Liver (tissue), 9 donors: ENCODE data around the gene PTPRN2. TPM values are rescaled to one million over a fixed set of nuclear protein-coding genes. Genes with fewer than 3 reads are reported as not detected.

Experiments used
- DNase-seq: peaks from one replicate; pipeline ENCODE4 v3.0.0-alpha.2; 2017; ENCODE audit warnings: low spot score
- H3K27ac ChIP-seq, 2 donors: one replicate each; pipeline ENCODE4 v1.7.0; 2013; ENCODE audit warnings: inconsistent platforms in 2 of 2, low read length in 2 of 2, control low read depth in 1 of 2, low read depth in 1 of 2, mild to moderate bottlenecking in 1 of 2
- H3K27me3 ChIP-seq, 4 donors: one replicate each; pipeline versions ENCODE4 v1.6.1 to v1.7.0; 2013; ENCODE audit warnings: low read length in 3 of 4, inconsistent platforms in 1 of 4, mild to moderate bottlenecking in 1 of 4, moderate library complexity in 1 of 4; ENCODE audit not compliant: control insufficient read depth in 4 of 4, insufficient read depth in 4 of 4
- H3K36me3 ChIP-seq, 4 donors: one replicate each; pipeline versions ENCODE4 v1.6.1 to v1.7.0; 2013; ENCODE audit warnings: low read length in 3 of 4, mild to moderate bottlenecking in 3 of 4, low read depth in 1 of 4, moderate library complexity in 1 of 4; ENCODE audit not compliant: control insufficient read depth in 4 of 4, insufficient read depth in 3 of 4
- H3K4me1 ChIP-seq, 4 donors: one replicate each; pipeline versions ENCODE4 v1.6.1 to v1.7.0; 2013; ENCODE audit warnings: low read length in 3 of 4, mild to moderate bottlenecking in 3 of 4, moderate library complexity in 1 of 4; ENCODE audit not compliant: control insufficient read depth in 4 of 4, insufficient read depth in 4 of 4
- H3K4me3 ChIP-seq, 3 donors: one replicate each; pipeline versions ENCODE4 v1.6.1 to v1.7.0; 2013; ENCODE audit warnings: low read length in 3 of 3, control low read depth in 1 of 3, low read depth in 1 of 3, mild to moderate bottlenecking in 1 of 3
- H3K9ac ChIP-seq, 2 donors: one replicate each; pipeline ENCODE4 v1.7.0; 2013; ENCODE audit warnings: low read length in 2 of 2, mild to moderate bottlenecking in 2 of 2, moderate library complexity in 2 of 2, control low read depth in 1 of 2, low read depth in 1 of 2
- H3K9me3 ChIP-seq, 4 donors: one replicate each; pipeline versions ENCODE4 v1.6.1 to v1.7.0; 2013; ENCODE audit warnings: low read length in 3 of 4; ENCODE audit not compliant: control insufficient read depth in 4 of 4
- EGR1 ChIP-seq, 2 donors: IDR thresholded peaks; 2 replicates each; pipeline ENCODE4 v1.6.1; 2016 to 2018; ENCODE audit warnings: antibody characterized with exemption in 2 of 2, low read depth in 2 of 2
- FOXA1 ChIP-seq: IDR thresholded peaks from 2 replicates; pipeline ENCODE4 v1.6.1; 2016; ENCODE audit warnings: antibody characterized with exemption
- GABPA ChIP-seq, 2 donors: IDR thresholded peaks in 1 of 2; conservative IDR thresholded peaks in 1 of 2; 2 replicates each; pipeline ENCODE4 v1.6.1; 2016; ENCODE audit warnings: antibody characterized with exemption in 2 of 2, mild to moderate bottlenecking in 1 of 2, moderate library complexity in 1 of 2
- JUND ChIP-seq, 2 donors: IDR thresholded peaks; 2 replicates each; pipeline ENCODE4 v1.6.1; 2016; ENCODE audit warnings: antibody characterized with exemption in 2 of 2
- MAX ChIP-seq: IDR thresholded peaks from 2 replicates; pipeline ENCODE4 v1.6.1; 2016; ENCODE audit warnings: antibody characterized with exemption
- NR2F2 ChIP-seq: IDR thresholded peaks from 2 replicates; pipeline ENCODE4 v1.6.1; 2016; ENCODE audit warnings: antibody characterized with exemption
- RAD21 ChIP-seq, 2 donors: IDR thresholded peaks; 2 replicates each; pipeline ENCODE4 v1.6.1; 2016; ENCODE audit warnings: antibody characterized with exemption in 2 of 2, mild to moderate bottlenecking in 2 of 2
- RXRA ChIP-seq, 2 donors: IDR thresholded peaks; 2 replicates each; pipeline ENCODE4 v1.6.1; 2017 to 2018; ENCODE audit warnings: antibody characterized with exemption in 2 of 2, mild to moderate bottlenecking in 1 of 2
- WGBS: extraction: QIAGEN DNeasy Blood & Tissue Kit; methylation state at CpG from one replicate; pipeline ENCODE4 v1.1.7; 2013; 5-methylcytosine and 5-hydroxymethylcytosine counted together
- polyA plus RNA-seq, 2 donors: library from polyadenylated mRNA; stranded (reverse) in 1 of 2; unstranded in 1 of 2; fragments of 200-250 nt in 1 of 2; fragments of >200 nt in 1 of 2; fragmentation: Nextera tagmentation in 1 of 2; extraction: Ambion mirVana in 1 of 2; gene quantifications; one replicate each; pipeline versions ENCODE4 v1.2.1 to v1.2.3, GENCODE V29; 2013 to 2015
- total RNA-seq, 2 donors: library from RNA; depleted of rRNA; stranded (reverse); fragments of >200 nt; gene quantifications; one replicate each; pipeline ENCODE4 v1.2.3, GENCODE V29; 2014
- TF ChIP-seq, protein P1 (sequence below): IDR thresholded peaks from 2 replicates; pipeline ENCODE4 v1.6.1; 2016; ENCODE audit warnings: antibody characterized with exemption, mild to moderate bottlenecking
- TF ChIP-seq, protein P2 (sequence below): fragments of 150-350 bp; IDR thresholded peaks from 2 replicates; pipeline ENCODE4 v1.5.1; 2017; ENCODE audit warnings: improper control_type of control experiment, low read depth, low read length; ENCODE audit not compliant: missing input control
- TF ChIP-seq, protein P3 (sequence below): IDR thresholded peaks from 2 replicates; pipeline ENCODE4 v1.6.1; 2016; ENCODE audit warnings: antibody characterized with exemption
- TF ChIP-seq, protein P4 (sequence below): IDR thresholded peaks from 2 replicates; pipeline ENCODE4 v1.6.1; 2016; ENCODE audit warnings: antibody characterized with exemption
- donor health status: healthy.
- donor health status: healthy.
- donor health status: healthy.
- donor health status: healthy.
- donor health status: healthy.

Gene PTPRN2
- total and polyA plus RNA-seq, 4 donors, result 0.75 to 1.9 (median 1.1) TPM

- Histone ChIP-seq H3K9me3 (peaks cover 3 to 16% (median 5%) of the 10 kb centered on the region in 4 donors), H3K9ac (no peak overlapping the region), H3K27me3 (no peaks in the 10 kb centered on the region), H3K4me1 (no peaks in the 10 kb centered on the region), H3K36me3 (no peaks in the 10 kb centered on the region), H3K27ac (no peak overlapping the region), H3K4me3 (no peak overlapping the region)
- TF ChIP-seq NR2F2 (no peak), GABPA (IDR thresholded peaks at IDR 0.05 in 1 of 2, conservative IDR thresholded peaks at IDR 0.05 in 1 of 2) (no peak), EGR1 (IDR thresholded peaks at IDR 0.05; ENCODE audit: low read depth in 2 of 2) (no peak), FOXA1 (no peak), RAD21 (IDR thresholded peaks at IDR 0.05) (no peak)
- TF ChIP-seq, protein P1, sequence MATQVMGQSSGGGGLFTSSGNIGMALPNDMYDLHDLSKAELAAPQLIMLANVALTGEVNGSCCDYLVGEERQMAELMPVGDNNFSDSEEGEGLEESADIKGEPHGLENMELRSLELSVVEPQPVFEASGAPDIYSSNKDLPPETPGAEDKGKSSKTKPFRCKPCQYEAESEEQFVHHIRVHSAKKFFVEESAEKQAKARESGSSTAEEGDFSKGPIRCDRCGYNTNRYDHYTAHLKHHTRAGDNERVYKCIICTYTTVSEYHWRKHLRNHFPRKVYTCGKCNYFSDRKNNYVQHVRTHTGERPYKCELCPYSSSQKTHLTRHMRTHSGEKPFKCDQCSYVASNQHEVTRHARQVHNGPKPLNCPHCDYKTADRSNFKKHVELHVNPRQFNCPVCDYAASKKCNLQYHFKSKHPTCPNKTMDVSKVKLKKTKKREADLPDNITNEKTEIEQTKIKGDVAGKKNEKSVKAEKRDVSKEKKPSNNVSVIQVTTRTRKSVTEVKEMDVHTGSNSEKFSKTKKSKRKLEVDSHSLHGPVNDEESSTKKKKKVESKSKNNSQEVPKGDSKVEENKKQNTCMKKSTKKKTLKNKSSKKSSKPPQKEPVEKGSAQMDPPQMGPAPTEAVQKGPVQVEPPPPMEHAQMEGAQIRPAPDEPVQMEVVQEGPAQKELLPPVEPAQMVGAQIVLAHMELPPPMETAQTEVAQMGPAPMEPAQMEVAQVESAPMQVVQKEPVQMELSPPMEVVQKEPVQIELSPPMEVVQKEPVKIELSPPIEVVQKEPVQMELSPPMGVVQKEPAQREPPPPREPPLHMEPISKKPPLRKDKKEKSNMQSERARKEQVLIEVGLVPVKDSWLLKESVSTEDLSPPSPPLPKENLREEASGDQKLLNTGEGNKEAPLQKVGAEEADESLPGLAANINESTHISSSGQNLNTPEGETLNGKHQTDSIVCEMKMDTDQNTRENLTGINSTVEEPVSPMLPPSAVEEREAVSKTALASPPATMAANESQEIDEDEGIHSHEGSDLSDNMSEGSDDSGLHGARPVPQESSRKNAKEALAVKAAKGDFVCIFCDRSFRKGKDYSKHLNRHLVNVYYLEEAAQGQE, result no peak
- TF ChIP-seq, protein P2, sequence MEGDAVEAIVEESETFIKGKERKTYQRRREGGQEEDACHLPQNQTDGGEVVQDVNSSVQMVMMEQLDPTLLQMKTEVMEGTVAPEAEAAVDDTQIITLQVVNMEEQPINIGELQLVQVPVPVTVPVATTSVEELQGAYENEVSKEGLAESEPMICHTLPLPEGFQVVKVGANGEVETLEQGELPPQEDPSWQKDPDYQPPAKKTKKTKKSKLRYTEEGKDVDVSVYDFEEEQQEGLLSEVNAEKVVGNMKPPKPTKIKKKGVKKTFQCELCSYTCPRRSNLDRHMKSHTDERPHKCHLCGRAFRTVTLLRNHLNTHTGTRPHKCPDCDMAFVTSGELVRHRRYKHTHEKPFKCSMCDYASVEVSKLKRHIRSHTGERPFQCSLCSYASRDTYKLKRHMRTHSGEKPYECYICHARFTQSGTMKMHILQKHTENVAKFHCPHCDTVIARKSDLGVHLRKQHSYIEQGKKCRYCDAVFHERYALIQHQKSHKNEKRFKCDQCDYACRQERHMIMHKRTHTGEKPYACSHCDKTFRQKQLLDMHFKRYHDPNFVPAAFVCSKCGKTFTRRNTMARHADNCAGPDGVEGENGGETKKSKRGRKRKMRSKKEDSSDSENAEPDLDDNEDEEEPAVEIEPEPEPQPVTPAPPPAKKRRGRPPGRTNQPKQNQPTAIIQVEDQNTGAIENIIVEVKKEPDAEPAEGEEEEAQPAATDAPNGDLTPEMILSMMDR, result no peak
- WGBS, result 93% methylated on average over 5 of the region's 5 CpGs
- no peak for DNase-seq
Measured at GRCh38 chr7:157977306-157977705, 610.3 kb downstream of the PTPRN2 start.

DNA sequence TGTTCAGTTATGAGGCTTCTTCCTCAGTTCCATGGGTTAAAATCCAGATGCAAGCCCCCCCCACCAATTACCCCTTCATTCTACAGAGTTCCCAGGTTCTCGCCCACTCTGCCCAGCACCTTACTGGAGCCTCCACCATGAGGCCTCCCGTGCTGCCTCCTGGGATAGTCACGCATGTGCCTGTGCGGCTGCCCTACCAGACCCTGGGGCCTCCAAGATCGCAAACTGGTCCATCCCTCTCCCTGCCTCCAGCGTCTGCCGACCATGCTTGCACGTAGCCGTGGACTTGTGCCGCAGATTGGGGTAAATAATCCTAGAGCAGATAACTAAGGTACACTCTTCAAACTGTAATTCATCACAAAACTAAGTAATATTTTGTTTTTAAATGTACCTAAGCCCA, 611.2 kb downstream of the PTPRN2 start:
- 95% methylated on average over 10 of the region's 10 CpGs for WGBS
- Histone ChIP-seq H3K36me3 (no peaks in the 10 kb centered on the region), H3K9me3 (peaks cover 3 to 16% (median 5%) of the 10 kb centered on the region in 4 donors), H3K27ac (no peak overlapping the region), H3K4me3 (no peak overlapping the region), H3K27me3 (no peaks in the 10 kb centered on the region), H3K4me1 (no peaks in the 10 kb centered on the region), H3K9ac (no peak overlapping the region)
- no peak for DNase-seq
- TF ChIP-seq GABPA (IDR thresholded peaks at IDR 0.05 in 1 of 2, conservative IDR thresholded peaks at IDR 0.05 in 1 of 2), result no peak
- TF ChIP-seq, protein P3, sequence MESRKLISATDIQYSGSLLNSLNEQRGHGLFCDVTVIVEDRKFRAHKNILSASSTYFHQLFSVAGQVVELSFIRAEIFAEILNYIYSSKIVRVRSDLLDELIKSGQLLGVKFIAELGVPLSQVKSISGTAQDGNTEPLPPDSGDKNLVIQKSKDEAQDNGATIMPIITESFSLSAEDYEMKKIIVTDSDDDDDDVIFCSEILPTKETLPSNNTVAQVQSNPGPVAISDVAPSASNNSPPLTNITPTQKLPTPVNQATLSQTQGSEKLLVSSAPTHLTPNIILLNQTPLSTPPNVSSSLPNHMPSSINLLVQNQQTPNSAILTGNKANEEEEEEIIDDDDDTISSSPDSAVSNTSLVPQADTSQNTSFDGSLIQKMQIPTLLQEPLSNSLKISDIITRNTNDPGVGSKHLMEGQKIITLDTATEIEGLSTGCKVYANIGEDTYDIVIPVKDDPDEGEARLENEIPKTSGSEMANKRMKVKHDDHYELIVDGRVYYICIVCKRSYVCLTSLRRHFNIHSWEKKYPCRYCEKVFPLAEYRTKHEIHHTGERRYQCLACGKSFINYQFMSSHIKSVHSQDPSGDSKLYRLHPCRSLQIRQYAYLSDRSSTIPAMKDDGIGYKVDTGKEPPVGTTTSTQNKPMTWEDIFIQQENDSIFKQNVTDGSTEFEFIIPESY, result no peak
- TF ChIP-seq, protein P1, result no peak
- TF ChIP-seq RXRA (IDR thresholded peaks at IDR 0.05), result no peak
- TF ChIP-seq, protein P2, result no peak
- no peak for TF ChIP-seq RAD21 (IDR thresholded peaks at IDR 0.05)
- TF ChIP-seq, protein P4, sequence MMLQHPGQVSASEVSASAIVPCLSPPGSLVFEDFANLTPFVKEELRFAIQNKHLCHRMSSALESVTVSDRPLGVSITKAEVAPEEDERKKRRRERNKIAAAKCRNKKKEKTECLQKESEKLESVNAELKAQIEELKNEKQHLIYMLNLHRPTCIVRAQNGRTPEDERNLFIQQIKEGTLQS, result no peak
- TF ChIP-seq JUND (IDR thresholded peaks at IDR 0.05), result no peak
- TF ChIP-seq MAX, result no peak
